Ovary (tissue), 9 donors: ENCODE measurements around the gene FARS2. TPM values are rescaled to one million over a fixed set of nuclear protein-coding genes. Genes with fewer than 3 reads are reported as not detected.

ENCODE experiments used
- DNase-seq, 5 donors: peaks; one replicate each; pipeline ENCODE4 v3.0.0-alpha.2; 2019 to 2020
- H3K27ac ChIP-seq, 2 donors: fragments of 200-600 bp; one replicate each; pipeline versions ENCODE4 v1.5.1 to v1.8.0; 2019 to 2022
- H3K27me3 ChIP-seq: fragments of 200-600 bp; one replicate; pipeline ENCODE4 v1.8.0; 2022
- H3K36me3 ChIP-seq: fragments of 200-600 bp; sonication (generic); one replicate; pipeline ENCODE4 v1.5.1; 2019
- H3K4me1 ChIP-seq: one replicate; pipeline ENCODE4 v1.8.1; 2013; ENCODE audit warnings: mild to moderate bottlenecking, moderate library complexity; ENCODE audit not compliant: insufficient read depth
- H3K4me3 ChIP-seq: fragments of 200-600 bp; sonication (generic); one replicate; pipeline ENCODE4 v1.5.1; 2017
- H3K9me3 ChIP-seq, 2 donors: fragments of 200-600 bp in 1 of 2; sonication (generic) in 1 of 2; one replicate each; pipeline versions ENCODE4 v1.5.1 to v1.8.1; 2013 to 2019; ENCODE audit warnings: mild to moderate bottlenecking in 1 of 2, moderate library complexity in 1 of 2
- EP300 ChIP-seq: sonication (generic); formaldehyde crosslinking; IDR thresholded peaks from one replicate; pipeline ENCODE4 v1.6.1; 2017; ENCODE audit warnings: antibody characterized with exemption
- POLR2A ChIP-seq: fragments of 450-650 bp; IDR thresholded peaks from one replicate; pipeline ENCODE4 v1.6.1; 2017; ENCODE audit warnings: antibody characterized with exemption, mild to moderate bottlenecking, moderate library complexity
- WGBS, 3 donors: extraction: QIAGEN DNeasy Blood & Tissue Kit in 1 of 3; methylation state at CpG; one replicate each; pipeline versions ENCODE4 v1.1.5 to v1.1.7; 2013 to 2017; 5-methylcytosine and 5-hydroxymethylcytosine counted together
- intact Hi-C, 4 donors: fragments of 100-400 bp; cut with DNase I; formaldehyde crosslinking; loops; one replicate each; pipeline versions ENCODE4 v1.11.0 to v1.15.1; 2022 to 2023
- polyA plus RNA-seq, 2 donors: library from polyadenylated mRNA; stranded (reverse); fragments of 200-250 nt in 1 of 2; fragments of 350-450 nt in 1 of 2; fragmentation: Illumina TruSeq in 1 of 2; extraction: RNeasy Lipid Tissue Mini Kit (QIAGEN cat#74804) in 1 of 2; gene quantifications; one replicate each; pipeline ENCODE4 v1.2.3, GENCODE V29; 2013 to 2014
- total RNA-seq, 7 donors: library from RNA; depleted of rRNA in 2 of 7; stranded (reverse); fragments of >200 nt in 2 of 7; fragmentation: NEBNext Ultra II Directional in 3 of 7; extraction: Animal tissue kit (Norgen Biotek cat#: 25700) in 3 of 7; gene quantifications; one replicate each; pipeline versions ENCODE4 v1.1.0 to v1.2.4, GENCODE V29; 2016 to 2023
- TF ChIP-seq, protein P1 (sequence below), 3 donors: fragments of 450-650 bp in 2 of 3; fragments of 200-600 bp in 1 of 3; IDR thresholded peaks; one replicate each; pipeline versions ENCODE4 v1.5.1 to v1.8.0; 2016 to 2022; ENCODE audit warnings: antibody characterized with exemption in 3 of 3, mild to moderate bottlenecking in 1 of 3
- donor health status: DM: no; HTN: no; CAD: no; lungs with moderate emphysema.
- donor health status: DM: no; HTN: no; CAD: no.
- donor health status: Bipolar disorder and iron deficiency.
- donor health status: DM: yes; HTN: yes; CAD: no.
- donor health status: DM: no; HTN: no; CAD: no.
- donor health status: DM: yes; HTN: yes; CAD: no.

The FARS2 gene
- total and polyA plus RNA-seq, 9 donors: 9.2 to 17.5 (median 11.0) TPM

- no peaks in the 10 kb centered on the region for H3K9me3 ChIP-seq
- H3K27ac ChIP-seq: no peak overlapping the region
- WGBS, 3 donors: 48 to 57% (median 54%) methylated on average over 5 of the region's 5 CpGs
- H3K4me1 ChIP-seq: peaks cover 1% of the 10 kb centered on the region
- no peaks in the 10 kb centered on the region for H3K36me3 ChIP-seq
- H3K27me3 ChIP-seq: no peaks in the 10 kb centered on the region
- no peak for DNase-seq
- TF ChIP-seq EP300: no peak
- TF ChIP-seq, protein P1, sequence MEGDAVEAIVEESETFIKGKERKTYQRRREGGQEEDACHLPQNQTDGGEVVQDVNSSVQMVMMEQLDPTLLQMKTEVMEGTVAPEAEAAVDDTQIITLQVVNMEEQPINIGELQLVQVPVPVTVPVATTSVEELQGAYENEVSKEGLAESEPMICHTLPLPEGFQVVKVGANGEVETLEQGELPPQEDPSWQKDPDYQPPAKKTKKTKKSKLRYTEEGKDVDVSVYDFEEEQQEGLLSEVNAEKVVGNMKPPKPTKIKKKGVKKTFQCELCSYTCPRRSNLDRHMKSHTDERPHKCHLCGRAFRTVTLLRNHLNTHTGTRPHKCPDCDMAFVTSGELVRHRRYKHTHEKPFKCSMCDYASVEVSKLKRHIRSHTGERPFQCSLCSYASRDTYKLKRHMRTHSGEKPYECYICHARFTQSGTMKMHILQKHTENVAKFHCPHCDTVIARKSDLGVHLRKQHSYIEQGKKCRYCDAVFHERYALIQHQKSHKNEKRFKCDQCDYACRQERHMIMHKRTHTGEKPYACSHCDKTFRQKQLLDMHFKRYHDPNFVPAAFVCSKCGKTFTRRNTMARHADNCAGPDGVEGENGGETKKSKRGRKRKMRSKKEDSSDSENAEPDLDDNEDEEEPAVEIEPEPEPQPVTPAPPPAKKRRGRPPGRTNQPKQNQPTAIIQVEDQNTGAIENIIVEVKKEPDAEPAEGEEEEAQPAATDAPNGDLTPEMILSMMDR (IDR thresholded peaks at IDR 0.05): no peak
- no peak for TF ChIP-seq POLR2A
- intact Hi-C loops: no loop called here
- no peak overlapping the region for H3K4me3 ChIP-seq
Observed at GRCh38 chr6:5305968-5306626, 44.8 kb downstream of the FARS2 start.

GRCh38 chr6:5307058-5307457 lies 45.7 kb downstream of the FARS2 start:
- Histone ChIP-seq H3K36me3 (no peaks in the 10 kb centered on the region), H3K4me3 (no peak overlapping the region), H3K9me3 (no peaks in the 10 kb centered on the region), H3K4me1 (no peaks in the 10 kb centered on the region), H3K27me3 (no peaks in the 10 kb centered on the region), H3K27ac (no peak overlapping the region)
- intact Hi-C loops: no loop called here
- TF ChIP-seq EP300: no peak
- TF ChIP-seq, protein P1 (IDR thresholded peaks at IDR 0.05): no peak
- no peak for TF ChIP-seq POLR2A
- DNase-seq: no peak

DNA sequence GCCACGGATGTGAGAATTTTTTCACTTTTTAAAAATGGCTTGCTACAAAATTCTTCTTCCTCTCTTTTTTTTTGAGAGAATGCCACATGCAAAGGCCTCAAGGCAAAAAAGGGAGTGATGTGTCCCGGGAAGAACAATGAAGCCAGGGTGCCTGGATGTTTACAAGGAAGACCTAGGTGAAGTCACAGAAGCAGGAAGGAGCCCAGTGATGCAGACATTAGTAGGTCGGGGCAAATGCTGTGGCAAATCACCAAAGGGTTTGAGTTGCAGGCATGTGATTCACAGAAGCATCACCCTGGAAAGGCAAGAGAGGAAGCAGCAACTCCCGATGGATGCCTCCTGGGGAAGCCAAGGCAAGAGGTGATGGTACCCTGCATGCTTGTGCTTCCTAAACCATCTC lies 46.8 kb downstream of the FARS2 start:
- no peaks in the 10 kb centered on the region for H3K4me1 ChIP-seq
- H3K36me3 ChIP-seq: no peaks in the 10 kb centered on the region
- TF ChIP-seq EP300: no peak
- TF ChIP-seq POLR2A: no peak
- TF ChIP-seq, protein P1 (IDR thresholded peaks at IDR 0.05): no peak
- no peak overlapping the region for H3K27ac ChIP-seq
- intact Hi-C loops: no loop called here
- DNase-seq: no peak
- no peak overlapping the region for H3K4me3 ChIP-seq
- 81 to 85% (median 85%) methylated on average over 4 of the region's 4 CpGs for WGBS, 3 donors
- no peaks in the 10 kb centered on the region for H3K9me3 ChIP-seq
- H3K27me3 ChIP-seq: no peaks in the 10 kb centered on the region

GRCh38 chr6:5314191-5314865 lies 53.0 kb downstream of the FARS2 start:
- intact Hi-C loops: no loop called here
- no peak for DNase-seq
- Histone ChIP-seq H3K4me1 (no peaks in the 10 kb centered on the region), H3K9me3 (no peaks in the 10 kb centered on the region), H3K27ac (no peak overlapping the region), H3K36me3 (no peaks in the 10 kb centered on the region), H3K4me3 (no peak overlapping the region), H3K27me3 (no peaks in the 10 kb centered on the region)
- WGBS, 3 donors: 77 to 88% (median 82%) methylated on average over 4 of the region's 4 CpGs
- TF ChIP-seq EP300 (no peak), POLR2A (no peak)
- TF ChIP-seq, protein P1 (IDR thresholded peaks at IDR 0.05): no peak
